SIG-M5 treated with dmso at 0.1 percent for 504 hours (cell line): Measurements from ENCODE around the gene SHC3.
"Not testable (repeated sequence)": the region's sequence is repeated elsewhere in the genome, so short reads cannot be mapped to it uniquely, and the experiment has no call there.

Experiments used
- DNase-seq: peaks from one replicate; lab custom pipeline; 2025; ENCODE audit not compliant: unreplicated experiment; lab: John Stamatoyannopoulos, UW

The SHC3 gene, protein sequence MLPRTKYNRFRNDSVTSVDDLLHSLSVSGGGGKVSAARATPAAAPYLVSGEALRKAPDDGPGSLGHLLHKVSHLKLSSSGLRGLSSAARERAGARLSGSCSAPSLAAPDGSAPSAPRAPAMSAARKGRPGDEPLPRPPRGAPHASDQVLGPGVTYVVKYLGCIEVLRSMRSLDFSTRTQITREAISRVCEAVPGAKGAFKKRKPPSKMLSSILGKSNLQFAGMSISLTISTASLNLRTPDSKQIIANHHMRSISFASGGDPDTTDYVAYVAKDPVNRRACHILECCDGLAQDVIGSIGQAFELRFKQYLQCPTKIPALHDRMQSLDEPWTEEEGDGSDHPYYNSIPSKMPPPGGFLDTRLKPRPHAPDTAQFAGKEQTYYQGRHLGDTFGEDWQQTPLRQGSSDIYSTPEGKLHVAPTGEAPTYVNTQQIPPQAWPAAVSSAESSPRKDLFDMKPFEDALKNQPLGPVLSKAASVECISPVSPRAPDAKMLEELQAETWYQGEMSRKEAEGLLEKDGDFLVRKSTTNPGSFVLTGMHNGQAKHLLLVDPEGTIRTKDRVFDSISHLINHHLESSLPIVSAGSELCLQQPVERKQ

DNA sequence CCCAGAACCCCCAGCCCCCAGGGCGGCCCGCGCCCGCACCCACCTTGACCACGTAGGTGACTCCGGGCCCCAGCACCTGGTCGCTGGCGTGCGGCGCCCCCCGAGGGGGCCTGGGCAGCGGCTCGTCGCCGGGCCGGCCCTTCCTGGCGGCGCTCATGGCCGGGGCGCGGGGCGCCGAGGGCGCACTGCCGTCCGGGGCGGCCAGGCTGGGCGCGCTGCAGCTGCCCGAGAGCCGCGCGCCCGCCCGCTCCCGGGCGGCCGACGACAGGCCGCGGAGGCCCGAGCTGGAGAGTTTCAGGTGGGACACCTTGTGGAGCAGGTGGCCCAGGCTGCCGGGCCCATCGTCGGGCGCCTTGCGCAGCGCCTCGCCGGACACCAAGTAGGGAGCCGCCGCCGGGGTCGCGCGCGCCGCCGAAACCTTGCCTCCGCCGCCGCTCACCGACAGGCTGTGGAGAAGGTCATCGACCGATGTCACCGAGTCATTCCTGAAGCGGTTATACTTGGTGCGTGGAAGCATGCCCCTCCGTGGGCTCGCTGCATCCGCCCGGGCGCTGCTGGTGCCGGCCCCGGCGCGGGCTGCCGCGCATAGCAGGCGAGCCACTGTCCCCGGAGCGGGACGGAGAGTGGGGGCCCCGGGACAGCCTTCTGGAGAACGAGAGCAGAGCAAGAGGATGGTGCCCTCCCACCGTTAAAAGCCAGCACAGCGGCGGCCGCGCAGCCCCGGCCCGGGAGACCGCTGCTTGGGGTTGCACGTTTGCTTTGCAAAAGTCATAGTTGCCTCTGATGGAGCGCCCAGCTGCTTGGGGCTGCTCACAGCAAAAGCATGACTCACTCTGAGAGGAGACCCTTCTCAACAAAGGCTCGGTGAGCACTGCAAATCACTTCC is at the start of gene SHC3:
TSS of gene SHC3 (minus strand) at position 875 of the 886 bp plus-strand sequence. CDS start at position 517, 358 bp downstream.
- no peak for DNase-seq

DNA sequence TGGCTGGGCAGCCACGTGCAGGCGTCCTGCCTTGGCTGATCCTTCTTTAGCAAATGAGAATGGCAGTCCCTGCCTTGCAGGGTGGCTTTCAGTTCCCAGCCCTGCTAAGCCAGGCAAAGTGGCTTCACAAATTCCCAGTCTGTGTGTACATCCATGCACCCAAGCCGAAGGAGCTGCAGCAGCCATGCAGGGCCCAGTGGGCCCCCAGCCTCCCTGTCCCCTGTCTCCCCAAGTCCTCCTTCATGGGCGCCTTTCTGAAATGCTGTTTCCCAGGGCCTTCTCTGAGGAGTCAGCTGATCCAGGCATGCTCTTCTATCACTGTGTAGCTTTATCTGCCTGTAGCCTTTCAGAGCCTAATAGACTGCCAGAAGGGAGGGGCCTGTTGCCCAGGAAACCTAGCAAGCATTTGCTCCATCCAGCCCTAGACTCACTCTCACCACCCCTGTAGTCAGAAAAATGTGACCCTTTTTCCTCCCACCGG is 47.4 kb upstream of the SHC3 start:
- DNase-seq: no peak

DNA sequence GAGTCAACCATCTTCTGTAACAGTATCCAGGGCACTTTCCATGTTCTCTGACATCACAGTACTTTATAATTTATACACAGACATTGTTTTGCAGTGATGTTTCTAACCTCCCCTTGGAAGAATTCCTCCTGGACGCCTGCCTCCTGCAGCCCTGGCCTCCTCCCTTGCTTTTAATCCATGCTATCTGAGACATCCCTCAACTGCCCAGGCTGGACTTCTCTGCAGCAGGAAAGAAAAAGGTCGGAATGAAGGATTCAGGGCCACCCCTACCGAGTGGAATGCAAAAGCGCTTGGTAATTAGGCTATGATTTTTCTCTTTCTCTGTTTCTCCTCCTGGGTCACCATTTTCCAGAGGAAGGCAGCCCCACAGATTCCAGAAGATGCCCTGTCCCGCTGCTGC is 47.0 kb upstream of the SHC3 start:
- DNase-seq: no peak

DNA sequence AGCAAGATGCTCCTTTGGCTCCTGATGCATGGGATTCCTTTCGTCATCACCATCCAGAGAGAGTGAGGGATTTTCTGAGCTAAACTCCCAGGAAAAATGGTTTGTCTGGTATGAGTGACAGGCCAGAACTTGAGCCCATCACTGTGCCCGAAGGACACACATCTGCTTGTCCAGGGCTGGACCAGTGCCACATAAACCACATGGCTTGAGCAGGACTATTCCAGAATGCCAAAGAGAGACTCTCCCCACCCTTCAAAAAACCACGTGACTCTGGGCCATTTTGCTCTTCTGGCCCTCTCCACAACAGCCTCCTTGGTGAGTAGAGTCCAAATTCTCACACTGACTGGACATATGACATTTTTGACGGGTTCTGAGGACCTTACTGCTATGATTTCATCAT is 46.4 kb upstream of the SHC3 start:
- DNase-seq: no peak

DNA sequence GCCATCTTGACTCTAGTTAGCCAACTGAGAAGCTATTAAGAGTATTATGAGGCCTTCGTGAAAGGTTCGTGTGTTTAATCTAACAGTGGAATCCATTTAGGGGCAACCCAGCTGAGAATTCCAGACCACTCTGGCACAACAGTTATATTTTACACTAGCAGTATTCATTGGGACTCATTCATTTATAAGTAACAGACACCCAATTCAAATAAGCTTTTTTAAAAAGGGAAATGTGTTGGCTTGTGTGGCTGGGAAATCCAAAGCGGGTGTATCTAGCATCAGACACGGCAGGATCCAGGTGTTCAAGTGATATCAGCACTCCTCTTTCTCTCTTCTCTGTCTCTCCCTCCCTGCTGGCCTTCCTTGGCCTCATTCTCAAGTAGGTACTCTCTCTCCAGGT is 46.0 kb upstream of the SHC3 start:
- no peak for DNase-seq

DNA sequence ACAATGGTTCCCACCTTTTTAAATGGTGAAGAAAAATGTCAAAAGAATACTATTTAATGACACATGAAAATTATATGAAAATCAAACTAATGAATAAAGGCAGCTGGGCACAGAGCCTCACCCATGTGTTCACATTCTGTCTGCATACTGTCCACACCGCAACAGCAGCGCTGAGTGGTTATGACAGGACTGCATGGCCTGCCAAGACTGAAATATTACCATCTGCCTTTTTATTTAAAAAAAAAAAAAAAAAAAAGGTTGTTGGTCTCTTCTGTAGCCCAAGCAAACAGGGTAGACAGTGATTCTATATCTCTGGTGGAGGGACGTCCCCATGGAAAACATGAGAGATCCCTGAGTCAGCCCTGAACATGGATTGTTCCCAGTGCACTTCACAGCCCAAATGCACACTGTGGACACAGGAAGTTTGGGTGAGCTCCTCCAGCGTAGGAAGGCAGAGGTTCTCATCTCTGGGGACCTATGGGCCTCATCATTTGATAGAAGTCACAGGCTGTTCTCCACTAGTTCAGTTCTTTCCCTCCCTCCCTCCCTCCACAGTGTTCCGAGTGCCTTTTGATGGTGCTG is 44.9 kb upstream of the SHC3 start:
- no peak for DNase-seq

DNA sequence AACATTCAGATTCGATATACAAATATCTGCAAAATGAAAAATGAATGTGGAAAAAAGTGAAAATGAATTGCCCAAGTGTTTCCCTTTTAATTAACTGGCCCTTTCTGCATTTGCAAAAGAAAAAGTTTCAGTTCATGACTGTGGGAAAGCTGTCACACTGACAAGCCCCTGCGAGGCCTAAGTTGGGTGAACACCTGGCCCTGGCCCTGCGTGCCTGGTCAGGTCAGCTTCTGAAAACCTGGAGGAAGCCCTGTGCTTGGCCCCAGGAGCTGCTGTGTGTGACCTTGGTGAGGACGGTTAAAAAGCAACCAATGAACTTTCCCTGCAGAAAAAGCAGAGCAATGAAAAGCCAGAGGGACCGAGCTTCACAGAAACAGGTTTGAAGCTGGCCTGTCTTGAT is 41.0 kb upstream of the SHC3 start:
- DNase-seq: no peak

DNA sequence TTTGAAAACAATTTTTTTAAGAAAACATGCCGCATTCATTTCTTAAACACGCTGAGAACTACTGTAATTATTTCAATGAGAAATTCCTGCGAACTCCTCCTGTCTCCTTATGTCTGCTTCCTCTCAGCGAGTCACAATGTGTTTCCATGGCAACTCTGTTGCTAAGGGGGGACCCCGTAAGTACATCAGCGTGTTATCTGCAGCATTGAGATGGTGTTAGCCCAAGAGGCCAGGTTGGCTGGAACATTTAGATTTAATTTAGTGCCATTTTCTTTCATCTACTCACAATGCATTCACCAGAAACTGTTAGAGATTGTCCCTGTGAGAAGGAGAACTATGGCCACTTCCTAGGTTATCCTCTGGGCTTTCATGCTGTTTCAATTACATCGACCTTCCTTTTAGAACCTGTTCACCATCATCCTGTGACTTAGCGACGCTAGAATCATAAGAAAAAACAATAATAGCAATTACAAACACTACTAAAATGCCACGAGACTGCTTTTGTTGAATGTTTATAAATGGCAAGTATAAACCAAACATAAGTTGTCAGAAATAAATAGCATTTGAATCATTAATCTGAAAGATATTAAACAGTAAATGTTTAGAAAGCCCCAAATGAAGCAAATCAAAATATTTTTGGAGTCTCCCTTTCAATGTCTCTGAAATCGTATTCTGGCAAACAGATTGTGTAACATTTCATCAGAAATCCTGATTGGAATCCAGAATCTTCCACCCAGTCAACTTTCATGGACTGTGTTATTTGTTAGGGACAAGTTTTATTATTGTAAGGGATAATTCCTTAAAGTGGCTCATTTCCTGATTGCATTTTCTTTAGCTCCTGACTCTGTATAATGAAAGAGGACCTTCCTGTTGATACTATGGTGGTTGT is 39.7 kb upstream of the SHC3 start:
- DNase-seq: no peak

DNA sequence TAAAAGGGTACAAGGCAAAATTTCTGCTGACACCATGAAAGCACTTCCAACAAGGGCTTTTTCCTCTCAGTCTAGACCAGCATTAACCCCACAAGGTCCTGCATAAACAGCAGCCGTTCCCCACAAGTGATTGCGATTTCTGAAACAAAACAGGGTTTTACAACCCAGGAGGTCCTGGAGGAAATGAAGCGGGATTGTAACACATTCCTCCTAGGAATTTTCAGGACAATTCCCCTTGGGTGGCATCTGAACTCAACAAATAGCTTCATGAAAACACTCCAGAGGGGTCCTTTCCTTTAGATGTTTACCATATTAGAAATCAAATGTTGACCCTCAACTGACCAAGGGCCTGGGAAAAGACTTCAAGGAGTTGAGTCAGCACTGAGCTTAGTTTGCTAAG is 36.7 kb upstream of the SHC3 start:
- DNase-seq: no peak

DNA sequence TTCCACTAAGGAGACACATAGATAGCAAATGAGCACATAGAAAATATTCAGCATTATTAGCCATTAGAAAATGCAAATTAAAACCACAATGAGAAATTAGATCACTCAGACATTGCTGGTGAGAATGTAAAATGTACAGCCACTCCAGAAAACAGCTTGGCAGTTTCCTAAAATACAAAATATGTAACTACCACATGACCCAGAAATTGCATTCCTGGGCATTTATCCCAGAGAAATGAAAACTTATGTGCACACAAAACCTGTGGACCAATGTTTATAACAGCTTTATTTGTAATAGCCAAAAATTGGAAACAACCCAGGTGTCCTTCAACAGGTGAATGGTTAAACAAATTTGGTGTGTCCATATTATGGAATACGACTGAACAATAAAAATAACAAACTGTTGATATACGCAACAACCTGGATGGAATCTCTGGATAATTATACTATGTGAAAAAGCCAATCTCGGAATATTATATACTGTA is 34.8 kb upstream of the SHC3 start:
- no peak for DNase-seq

DNA sequence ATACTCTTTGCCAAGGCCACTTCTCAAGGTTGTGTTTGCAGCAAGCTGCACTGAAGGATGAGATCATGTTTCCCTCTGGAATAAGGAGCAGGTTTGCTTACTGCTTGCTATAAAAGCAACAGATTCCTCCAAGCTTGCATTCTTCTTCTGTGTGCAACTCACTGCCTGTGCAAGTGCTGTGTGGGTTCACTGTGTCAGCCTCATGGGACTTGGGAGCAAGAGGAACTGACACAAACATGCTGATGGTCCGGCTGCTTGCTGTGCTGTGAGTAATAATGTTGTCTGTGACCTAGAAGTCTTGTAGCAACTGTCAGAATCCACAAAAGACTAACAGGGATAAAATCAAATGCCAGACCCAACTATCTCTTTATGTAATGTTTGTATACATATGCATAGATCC is 33.6 kb upstream of the SHC3 start:
- no peak for DNase-seq

DNA sequence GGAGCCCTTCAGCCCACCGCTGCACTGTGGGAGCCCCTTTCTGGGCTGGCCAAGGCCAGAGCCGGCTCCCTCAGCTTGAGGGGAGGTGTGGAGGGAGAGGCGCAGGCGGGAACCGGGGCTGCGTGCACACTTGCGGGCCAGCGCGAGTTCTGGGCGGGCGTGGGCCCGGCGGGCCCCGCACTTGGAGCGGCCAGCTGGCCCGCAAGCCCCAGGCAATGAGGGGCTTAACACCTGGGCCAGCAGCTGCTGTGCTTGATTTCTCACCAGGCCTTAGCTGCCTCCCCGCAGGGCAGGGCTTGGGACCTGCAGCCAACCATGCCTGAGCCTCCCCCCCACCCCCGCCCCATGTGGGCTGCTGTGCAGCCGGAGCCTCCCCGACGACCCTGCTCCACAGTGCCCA is 30.7 kb upstream of the SHC3 start:
- DNase-seq: not testable (repeated sequence)

DNA sequence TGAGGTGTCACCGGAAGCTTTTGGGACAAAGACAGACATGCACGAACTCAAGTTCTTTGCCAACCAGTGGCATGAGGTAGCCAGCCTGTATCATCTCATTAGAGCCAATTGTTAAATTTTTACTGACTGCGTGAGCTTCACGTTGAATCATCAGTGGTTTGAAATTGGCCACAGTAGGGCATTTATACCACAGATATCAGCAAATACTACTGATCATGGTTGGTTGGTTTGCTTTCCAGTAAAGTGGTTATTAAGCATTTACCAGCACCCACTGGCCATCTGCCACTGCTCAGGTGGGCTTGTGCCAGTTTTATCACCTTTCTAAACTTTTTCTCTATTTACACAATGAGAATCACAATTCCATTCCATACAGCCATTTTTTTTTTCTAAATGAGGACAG is 28.4 kb upstream of the SHC3 start:
- no peak for DNase-seq

DNA sequence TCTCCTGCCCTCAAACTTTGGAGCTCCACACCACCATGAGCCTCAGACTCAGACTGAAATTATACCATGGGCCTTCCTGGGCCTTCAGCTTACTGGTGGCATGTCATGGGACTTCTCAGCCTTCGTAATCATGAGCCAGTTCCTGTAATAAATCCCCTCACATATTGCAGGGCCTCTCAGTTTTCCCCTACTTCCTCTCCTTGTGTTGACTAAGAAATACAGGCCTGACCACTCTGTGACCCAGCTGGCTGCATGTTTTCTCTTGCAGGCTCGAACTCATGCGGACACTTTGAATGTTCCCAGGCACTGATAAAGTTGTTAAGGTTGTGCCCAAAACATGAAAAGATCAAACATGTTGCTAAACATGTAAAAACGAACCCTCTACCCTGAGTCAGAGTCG is 26.2 kb upstream of the SHC3 start:
- no peak for DNase-seq

DNA sequence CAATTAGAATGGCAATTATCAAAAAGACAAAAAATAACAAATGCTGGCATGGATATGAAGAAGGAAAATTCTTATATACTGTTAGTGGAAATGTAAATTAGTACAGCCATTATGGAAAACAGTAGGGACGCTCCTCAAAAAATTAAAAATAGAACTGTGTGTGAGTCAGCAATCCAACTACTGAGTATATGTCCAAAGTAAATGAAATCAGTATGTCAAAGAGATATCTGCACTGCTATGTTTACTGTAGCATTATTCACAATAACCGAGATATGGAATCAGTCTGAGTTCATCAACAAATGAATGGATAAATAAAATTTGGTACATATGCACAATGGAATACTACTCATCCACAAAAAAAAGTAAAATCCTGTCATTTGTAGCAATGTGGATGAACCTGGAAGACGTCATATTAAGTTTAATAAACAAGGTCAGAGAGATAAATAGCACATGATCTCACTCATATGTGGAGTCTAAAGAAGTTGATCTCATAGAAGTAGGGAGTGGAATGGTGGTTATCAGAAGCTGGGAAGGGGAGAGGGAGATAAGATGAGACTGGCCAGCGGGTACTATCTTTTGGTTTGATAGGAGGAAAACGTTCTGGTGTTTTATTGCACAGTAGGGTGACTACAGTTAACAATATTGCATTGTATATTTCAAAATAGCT is 16.6 kb upstream of the SHC3 start:
- DNase-seq: no peak

DNA sequence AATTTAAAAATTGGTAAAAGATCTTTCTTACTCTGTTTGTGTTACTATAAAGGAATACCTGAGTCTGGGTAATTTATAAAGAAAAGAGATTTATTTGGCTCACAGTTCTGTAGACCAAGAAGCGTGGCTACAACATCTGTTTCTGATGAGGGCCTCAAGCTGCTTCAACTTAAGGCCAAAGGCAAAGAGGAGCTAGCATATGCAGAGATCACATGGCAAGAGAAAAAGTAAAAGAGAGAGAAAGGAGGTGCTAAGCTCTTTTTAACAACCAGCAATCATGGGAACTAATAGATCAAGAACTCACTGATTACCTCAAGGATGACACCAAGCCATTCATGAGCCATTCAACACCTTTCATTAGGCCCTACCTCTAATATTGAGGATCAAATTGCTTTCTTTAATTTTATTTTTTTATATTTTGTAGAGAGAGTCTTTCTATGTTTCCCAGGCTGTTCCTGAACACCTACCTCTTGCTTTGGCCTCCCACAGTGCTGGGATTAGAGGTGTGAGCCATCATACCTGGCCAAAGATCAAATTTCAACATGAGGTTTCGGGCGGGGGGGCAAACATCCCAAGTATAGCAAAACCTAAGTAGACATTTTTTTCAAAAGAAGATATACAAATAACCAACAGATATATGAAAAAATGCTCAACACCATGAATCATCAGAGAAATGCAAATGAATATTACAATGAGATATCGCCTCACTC is 16.0 kb upstream of the SHC3 start:
- DNase-seq: no peak

DNA sequence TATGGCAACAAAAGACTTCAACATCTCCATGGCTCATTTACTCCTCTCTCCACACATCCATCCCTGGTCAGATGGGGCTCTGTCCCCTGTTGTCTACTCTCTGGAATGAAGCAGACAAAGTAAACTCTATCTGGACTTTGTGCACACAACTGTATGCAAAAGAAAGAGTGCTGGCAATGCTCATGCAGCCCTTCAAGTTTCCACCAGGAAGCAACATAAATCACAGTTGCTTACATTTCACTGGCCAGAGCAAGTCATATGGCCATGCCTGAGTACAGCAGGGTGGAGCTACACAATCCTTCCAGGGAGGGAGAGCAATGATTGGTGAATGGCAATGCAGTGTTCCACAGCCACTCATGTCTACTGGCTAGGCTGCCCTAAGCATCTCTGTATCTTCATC is 12.4 kb upstream of the SHC3 start:
- no peak for DNase-seq

DNA sequence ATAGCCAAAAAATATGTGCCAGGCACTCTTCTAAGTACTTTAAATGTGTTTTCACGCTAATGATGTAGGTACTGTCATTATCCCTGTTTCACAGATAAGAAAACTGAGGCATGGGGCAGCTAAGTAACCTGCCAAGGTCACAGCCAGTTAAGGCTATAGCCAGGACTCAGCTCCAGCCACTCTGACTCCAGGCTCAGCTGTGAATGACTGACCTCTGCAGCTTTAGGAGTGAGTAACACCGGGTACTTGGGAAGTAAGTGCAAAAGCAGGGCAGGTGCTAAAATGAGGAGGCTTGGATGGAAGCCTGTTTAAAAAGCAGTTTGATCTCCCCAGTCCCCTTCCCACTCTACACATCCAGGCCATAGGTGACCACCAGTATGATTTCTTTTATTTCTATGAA is 10.6 kb upstream of the SHC3 start:
- no peak for DNase-seq

DNA sequence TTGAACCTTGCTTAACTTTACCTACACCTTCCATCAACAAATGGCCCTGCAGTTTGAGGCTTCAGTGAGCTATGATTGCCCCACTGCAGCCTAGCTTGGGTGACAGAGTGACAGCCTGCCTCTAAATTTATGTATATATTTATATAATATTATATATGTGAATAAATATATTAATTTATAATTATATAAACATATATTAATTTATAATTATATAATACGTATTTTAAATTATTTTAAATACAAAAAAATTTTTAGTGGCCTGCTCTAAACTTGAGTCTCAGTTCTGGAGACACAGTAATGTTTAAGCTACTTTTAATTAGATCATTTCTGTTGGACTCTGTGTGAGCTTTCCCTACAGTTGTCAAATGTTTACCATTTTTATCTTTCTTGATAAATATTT is 9.3 kb upstream of the SHC3 start:
- DNase-seq: no peak
